Neural progenitor cell (in vitro differentiated cells): ENCODE results near the gene TMEM185B. TPM values are rescaled to one million over a fixed set of nuclear protein-coding genes. Genes with fewer than 3 reads are reported as not detected.

Source experiments
- DNase-seq: peaks from one replicate; pipeline ENCODE4 v3.0.0-alpha.2; 2016; ENCODE audit warnings: low spot score
- H2AFZ ChIP-seq: fragments of 200-600 bp; sonication (generic); replicated peaks from 2 replicates; pipeline ENCODE4 v1.6.1; 2016; ENCODE audit warnings: antibody characterized with exemption
- H3F3A ChIP-seq: fragments of 200-600 bp; sonication (generic); 2 replicates; pipeline ENCODE4 v1.6.1; 2016; ENCODE audit warnings: antibody characterized with exemption, low read depth
- H3K27ac ChIP-seq: fragments of 200-600 bp; sonication (generic); 2 replicates; pipeline ENCODE4 v1.5.1; 2016; ENCODE audit warnings: mild to moderate bottlenecking
- H3K27me3 ChIP-seq: fragments of 200-600 bp; sonication (generic); 2 replicates; pipeline ENCODE4 v1.6.1; 2016; ENCODE audit warnings: mild to moderate bottlenecking, moderate library complexity
- H3K36me3 ChIP-seq: fragments of 200-600 bp; sonication (generic); 2 replicates; pipeline ENCODE4 v1.5.1; 2016
- H3K4me1 ChIP-seq: fragments of 200-600 bp; sonication (generic); 2 replicates; pipeline ENCODE4 v1.6.1; 2016; ENCODE audit warnings: mixed run types
- H3K4me2 ChIP-seq: fragments of 200-600 bp; sonication (generic); 2 replicates; pipeline ENCODE4 v1.6.1; 2016
- H3K4me3 ChIP-seq: fragments of 200-600 bp; sonication (generic); 2 replicates; pipeline ENCODE4 v1.5.1; 2016
- H3K79me2 ChIP-seq: fragments of 200-600 bp; sonication (generic); 2 replicates; pipeline ENCODE4 v1.6.1; 2016; ENCODE audit warnings: low read depth
- H3K9ac ChIP-seq: fragments of 200-600 bp; sonication (generic); 2 replicates; pipeline ENCODE4 v1.6.1; 2016
- H3K9me3 ChIP-seq: fragments of 200-600 bp; sonication (generic); 2 replicates; pipeline ENCODE4 v1.5.1; 2016; ENCODE audit warnings: low read depth
- H4K20me1 ChIP-seq: fragments of 200-600 bp; sonication (generic); 2 replicates; pipeline ENCODE4 v1.6.1; 2016; ENCODE audit warnings: low read depth
- H3K27ac Mint-ChIP-seq: 3 replicates; pipeline ENCODE4 v1.8.0; 2021; ENCODE audit warnings: mixed read lengths
- H3K27me3 Mint-ChIP-seq: 2 replicates; pipeline ENCODE4 v1.8.0; 2022; ENCODE audit warnings: low read depth, mild to moderate bottlenecking, inconsistent platforms, moderate library complexity, mixed read lengths; ENCODE audit not compliant: insufficient read depth
- H3K36me3 Mint-ChIP-seq: 3 replicates; pipeline ENCODE4 v1.8.0; 2021; ENCODE audit warnings: mixed read lengths
- H3K4me1 Mint-ChIP-seq: 3 replicates; pipeline ENCODE4 v1.8.0; 2021; ENCODE audit warnings: mixed read lengths
- H3K4me3 Mint-ChIP-seq: 3 replicates; pipeline ENCODE4 v1.8.0; 2021; ENCODE audit warnings: mild to moderate bottlenecking, moderate library complexity, mixed read lengths
- H3K9me3 Mint-ChIP-seq: 3 replicates; pipeline ENCODE4 v1.8.0; 2020; ENCODE audit warnings: mixed read lengths
- CTCF ChIP-seq: fragments of 200-600 bp; sonication (generic); IDR thresholded peaks from 2 replicates; pipeline ENCODE4 v1.5.1; 2017; ENCODE audit warnings: antibody characterized with exemption, mild to moderate bottlenecking
- EZH2 ChIP-seq: fragments of 200-600 bp; sonication (generic); IDR thresholded peaks from 2 replicates; pipeline ENCODE4 v1.6.1; 2017; ENCODE audit warnings: antibody characterized with exemption, mild to moderate bottlenecking, moderate library complexity
- EZH2phosphoT487 ChIP-seq: fragments of 200-600 bp; sonication (generic); IDR thresholded peaks from 2 replicates; pipeline ENCODE4 v1.6.1; 2017; ENCODE audit warnings: antibody characterized with exemption
- total RNA-seq: library from RNA; depleted of rRNA; stranded (reverse); fragments of >200 nt; gene quantifications from 2 replicates; pipeline ENCODE4 v1.2.3, GENCODE V29; 2015; ENCODE audit warnings: low replicate concordance

TMEM185B gene
- total RNA-seq, 1 donor from 2014 or later, result 11.1 TPM

- TF ChIP-seq EZH2phosphoT487 (no peak), CTCF (no peak), EZH2 (no peak)
- no peaks in the 10 kb centered on the region for H3K9me3 Mint-ChIP-seq
- Histone ChIP-seq H3K4me1 (peaks cover 24% of the 10 kb centered on the region), H3K4me3 (no peak overlapping the region), H3K27me3 (no peaks in the 10 kb centered on the region), H4K20me1 (no peaks in the 10 kb centered on the region), H3K9ac (no peak overlapping the region), H3K9me3 (no peaks in the 10 kb centered on the region), H3K27ac (no peak overlapping the region), H2AFZ (no peak overlapping the region), H3F3A (peaks cover 14% of the 10 kb centered on the region), H3K79me2 (no peaks in the 10 kb centered on the region), H3K36me3 (no peaks in the 10 kb centered on the region), H3K4me2 (no peak overlapping the region)
- no peak for DNase-seq
- H3K27me3 Mint-ChIP-seq, result peaks cover 7% of the 10 kb centered on the region
- H3K4me3 Mint-ChIP-seq, result no peak overlapping the region
- peaks cover 37% of the 10 kb centered on the region for H3K4me1 Mint-ChIP-seq
- H3K27ac Mint-ChIP-seq, result no peak overlapping the region
- H3K36me3 Mint-ChIP-seq, result no peaks in the 10 kb centered on the region
Observed at GRCh38 chr2:120243875-120244553, 20.8 kb upstream of the TMEM185B start.

GRCh38 chr2:120243211-120243610, 20.0 kb upstream of the TMEM185B start:
- TF ChIP-seq EZH2phosphoT487 (no peak), EZH2 (no peak), CTCF (no peak)
- no peaks in the 10 kb centered on the region for H3K36me3 ChIP-seq
- H3K27me3 ChIP-seq, result no peaks in the 10 kb centered on the region
- no peak overlapping the region for H3K27ac ChIP-seq
- no peaks in the 10 kb centered on the region for H3K9me3 Mint-ChIP-seq
- no peak overlapping the region for H3K9ac ChIP-seq
- no peak for DNase-seq
- H3K4me3 ChIP-seq, result no peak overlapping the region
- H3K79me2 ChIP-seq, result no peaks in the 10 kb centered on the region
- no peak overlapping the region for H3K4me2 ChIP-seq
- peaks cover 22% of the 10 kb centered on the region for H3F3A ChIP-seq
- peaks cover 43% of the 10 kb centered on the region for H3K4me1 Mint-ChIP-seq
- H2AFZ ChIP-seq, result no peak overlapping the region
- H3K27me3 Mint-ChIP-seq, result peaks cover 7% of the 10 kb centered on the region
- H3K27ac Mint-ChIP-seq, result no peak overlapping the region
- no peak overlapping the region for H3K4me3 Mint-ChIP-seq
- no peaks in the 10 kb centered on the region for H3K36me3 Mint-ChIP-seq
- H3K4me1 ChIP-seq, result peaks cover 32% of the 10 kb centered on the region
- no peaks in the 10 kb centered on the region for H3K9me3 ChIP-seq
- H4K20me1 ChIP-seq, result no peaks in the 10 kb centered on the region

- Mint-ChIP-seq H3K9me3 (no peaks in the 10 kb centered on the region), H3K27ac (no peak overlapping the region), H3K4me3 (no peak overlapping the region), H3K36me3 (no peaks in the 10 kb centered on the region), H3K27me3 (peaks cover 4% of the 10 kb centered on the region), H3K4me1 (peaks cover 52% of the 10 kb centered on the region)
- TF ChIP-seq EZH2 (no peak), EZH2phosphoT487 (no peak), CTCF (no peak)
- Histone ChIP-seq H4K20me1 (no peaks in the 10 kb centered on the region), H3K36me3 (no peaks in the 10 kb centered on the region), H2AFZ (no peak overlapping the region), H3K4me3 (no peak overlapping the region), H3K9me3 (no peaks in the 10 kb centered on the region), H3F3A (peaks cover 38% of the 10 kb centered on the region), H3K9ac (no peak overlapping the region), H3K27ac (no peak overlapping the region), H3K79me2 (no peaks in the 10 kb centered on the region), H3K27me3 (no peaks in the 10 kb centered on the region), H3K4me2 (no peak overlapping the region), H3K4me1 (peaks cover 45% of the 10 kb centered on the region)
- no peak for DNase-seq
Observed at GRCh38 chr2:120241684-120242083, 18.5 kb upstream of the TMEM185B start.
